GM20000 (cell line): ENCODE results near the gene ZNF576.
A peak's percentile ranks its signal among the peaks of the same experiment; 100 is the strongest.

ENCODE experiments used
- DNase-seq: peaks from one replicate; pipeline ENCODE4 v3.0.0; 2012; ENCODE audit warnings: low spot score
- TF ChIP-seq, protein P1 (sequence below): IDR thresholded peaks from 2 replicates; pipeline ENCODE4 v1.5.1; 2012; ENCODE audit warnings: mild to moderate bottlenecking, control low read depth; ENCODE audit errors: extremely low read depth, missing control alignments

Gene ZNF576

DNA sequence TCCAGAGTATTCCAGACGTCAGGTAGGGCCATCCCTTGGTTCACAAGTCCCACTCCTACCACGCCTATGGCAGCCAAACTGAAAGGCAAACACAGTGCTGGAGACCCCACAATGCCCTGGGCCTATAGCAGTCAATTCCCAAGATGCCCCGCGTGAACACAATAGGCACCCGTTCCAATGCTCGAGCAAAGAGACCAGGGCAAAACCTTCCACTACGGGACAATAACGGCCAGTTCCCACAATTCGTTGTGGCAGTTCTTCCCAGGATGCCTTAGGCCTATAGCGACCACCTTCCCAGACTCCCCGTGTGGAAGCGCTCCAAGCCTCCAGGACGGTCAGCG lies 22.5 kb downstream of the ZNF576 start:
- DNase-seq = peak; percentile 81

DNA sequence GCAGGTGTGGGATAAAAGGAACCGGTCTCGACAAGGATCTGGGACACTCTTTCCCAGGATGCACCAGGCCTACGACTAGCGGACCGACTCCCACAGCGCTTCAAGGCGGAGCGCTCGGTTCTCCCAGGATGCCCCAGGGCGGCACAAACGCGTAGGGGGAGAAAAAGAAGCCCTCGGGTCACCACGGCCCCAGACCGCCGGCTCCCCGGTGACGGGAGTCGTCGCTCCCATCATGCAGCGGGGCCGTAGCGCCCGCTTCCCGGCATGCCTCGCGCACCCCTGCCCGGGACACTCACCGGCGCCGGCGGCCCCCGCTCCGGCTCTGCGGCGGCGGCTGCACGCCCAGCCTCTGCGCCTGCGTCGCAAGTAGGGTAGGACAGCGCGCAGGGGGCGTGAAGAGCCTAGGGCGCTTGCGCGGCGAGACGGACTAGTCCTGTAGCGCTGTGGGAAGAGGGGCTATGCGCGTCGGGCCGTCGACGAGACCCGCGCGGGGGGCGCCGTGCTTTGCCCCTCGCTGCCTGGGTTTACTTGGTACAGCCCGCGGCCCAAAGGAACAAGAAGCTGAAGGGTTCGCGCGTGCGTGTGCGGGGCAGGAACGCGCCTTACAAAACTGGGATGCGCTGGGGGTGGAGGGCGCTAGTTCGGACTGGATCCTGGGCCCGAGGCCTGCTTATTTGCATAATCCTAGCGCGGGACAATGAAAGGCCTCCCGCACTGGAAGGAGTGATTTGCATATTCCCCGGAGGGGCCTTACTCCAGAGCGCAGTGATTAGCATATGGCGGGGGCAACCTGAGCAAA lies 23.1 kb downstream of the ZNF576 start, which contains the start of gene ZNF428:
Gene ZNF428 (minus strand): TSS at position 368 of the 799 bp plus-strand sequence. CDS start 5,325 bp downstream, outside the sequence.
- TF ChIP-seq, protein P1, sequence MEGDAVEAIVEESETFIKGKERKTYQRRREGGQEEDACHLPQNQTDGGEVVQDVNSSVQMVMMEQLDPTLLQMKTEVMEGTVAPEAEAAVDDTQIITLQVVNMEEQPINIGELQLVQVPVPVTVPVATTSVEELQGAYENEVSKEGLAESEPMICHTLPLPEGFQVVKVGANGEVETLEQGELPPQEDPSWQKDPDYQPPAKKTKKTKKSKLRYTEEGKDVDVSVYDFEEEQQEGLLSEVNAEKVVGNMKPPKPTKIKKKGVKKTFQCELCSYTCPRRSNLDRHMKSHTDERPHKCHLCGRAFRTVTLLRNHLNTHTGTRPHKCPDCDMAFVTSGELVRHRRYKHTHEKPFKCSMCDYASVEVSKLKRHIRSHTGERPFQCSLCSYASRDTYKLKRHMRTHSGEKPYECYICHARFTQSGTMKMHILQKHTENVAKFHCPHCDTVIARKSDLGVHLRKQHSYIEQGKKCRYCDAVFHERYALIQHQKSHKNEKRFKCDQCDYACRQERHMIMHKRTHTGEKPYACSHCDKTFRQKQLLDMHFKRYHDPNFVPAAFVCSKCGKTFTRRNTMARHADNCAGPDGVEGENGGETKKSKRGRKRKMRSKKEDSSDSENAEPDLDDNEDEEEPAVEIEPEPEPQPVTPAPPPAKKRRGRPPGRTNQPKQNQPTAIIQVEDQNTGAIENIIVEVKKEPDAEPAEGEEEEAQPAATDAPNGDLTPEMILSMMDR = no peak
- peak; percentile 94 for DNase-seq

More for the DNA sequence above, 22.5 kb downstream of the ZNF576 start:
- TF ChIP-seq, protein P1 = no peak

DNA sequence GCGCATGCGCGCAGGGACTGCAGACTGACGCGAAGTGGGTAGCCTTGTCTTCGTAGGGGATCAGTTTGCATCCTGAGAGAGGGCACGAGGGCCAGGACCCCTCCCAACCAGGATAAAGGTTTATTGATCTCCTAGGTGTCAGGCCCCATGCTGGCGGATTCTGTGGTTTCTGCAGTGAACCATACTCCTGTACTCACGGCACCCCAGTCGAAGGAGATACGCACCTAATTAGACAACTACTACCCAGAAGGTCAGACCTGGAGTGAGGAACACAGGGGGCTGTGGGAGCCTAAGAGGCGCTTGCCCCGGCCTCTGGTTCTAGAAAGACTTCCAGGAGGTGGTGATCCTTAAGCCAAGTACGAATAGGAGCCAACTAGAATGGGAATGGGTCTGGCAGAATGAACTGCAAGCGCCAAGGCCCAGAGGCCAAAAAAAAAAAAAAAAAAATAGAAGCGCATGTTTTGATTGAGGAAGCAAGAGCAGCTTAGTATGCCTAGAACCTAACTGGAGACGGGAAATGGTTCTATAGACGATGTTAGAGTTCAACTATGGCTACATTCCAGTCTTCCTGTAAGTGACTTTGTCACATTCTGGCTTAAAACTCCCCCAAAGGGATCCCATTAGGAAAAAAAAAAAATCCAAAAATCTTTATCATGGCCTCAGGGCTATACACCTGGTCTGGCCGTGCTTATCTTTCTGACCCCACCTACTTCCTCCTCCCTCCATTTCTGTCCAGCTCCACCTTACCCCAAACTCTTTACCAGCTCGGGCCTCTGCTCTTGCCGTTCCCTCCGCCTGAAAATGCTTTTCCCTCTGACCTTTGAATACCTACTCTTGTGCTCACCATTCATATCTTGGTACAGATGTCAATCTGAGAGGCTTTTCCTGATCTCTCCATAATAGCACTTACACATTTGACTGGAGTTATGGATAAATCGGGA lies 23.9 kb downstream of the ZNF576 start:
- DNase-seq = no peak
- TF ChIP-seq, protein P1 = no peak

- TF ChIP-seq, protein P1 = no peak
- DNase-seq = no peak
Observed at GRCh38 chr19:43622070-43622469, 25.7 kb downstream of the ZNF576 start.

- TF ChIP-seq, protein P1 = no peak
Observed at GRCh38 chr19:43622956-43623355, 26.6 kb downstream of the ZNF576 start.

DNA sequence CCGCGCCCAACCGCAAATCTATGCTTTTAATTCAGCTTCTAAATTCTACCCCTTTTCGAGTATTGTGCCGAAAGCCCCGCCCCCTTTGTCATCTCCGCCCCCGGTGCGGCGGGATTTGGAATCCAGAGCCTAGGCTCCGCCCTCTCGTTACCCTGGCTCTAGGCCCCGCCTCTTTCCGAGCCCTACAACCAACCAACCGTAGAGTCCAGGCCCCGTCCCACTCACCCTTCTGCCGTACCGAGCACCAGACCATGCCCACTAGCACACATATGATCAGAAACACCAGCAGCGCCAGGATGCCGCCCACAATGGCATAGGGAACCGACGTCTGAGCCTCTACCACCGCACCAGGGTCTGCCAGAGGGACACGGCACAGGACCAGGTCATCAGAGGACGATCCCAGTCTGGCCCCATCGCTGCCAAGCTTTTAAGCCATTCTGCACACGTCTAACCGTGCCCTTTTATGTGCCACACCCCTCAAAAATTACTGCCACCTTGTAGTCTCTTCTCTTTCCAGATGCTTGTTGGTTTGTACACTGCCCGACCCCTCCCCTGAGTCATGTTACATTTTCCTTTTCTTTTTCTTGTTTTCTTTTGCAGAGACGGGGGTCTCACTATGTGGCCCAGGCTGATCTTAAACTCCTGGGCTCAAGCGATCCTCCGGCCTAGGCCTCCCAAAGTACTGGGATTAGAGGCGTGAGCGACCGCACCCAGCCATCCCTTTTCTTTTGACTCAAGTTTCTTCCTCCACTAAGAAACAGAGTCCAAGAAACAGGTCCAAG lies 27.7 kb downstream of the ZNF576 start:
- DNase-seq = no peak
- TF ChIP-seq, protein P1 = no peak

More at GRCh38 chr19:43622956-43623355, 26.6 kb downstream of the ZNF576 start:
- DNase-seq = no peak
